Midbrain (tissue), 1 donor: ENCODE data around the gene PPP1R12B.
"Not testable (repeated sequence)": the region's sequence is repeated elsewhere in the genome, so short reads cannot be mapped to it uniquely, and the experiment has no call there.

Experiments used
- DNase-seq: peaks from one replicate; lab custom pipeline; 2025; lab: John Stamatoyannopoulos, UW

PPP1R12B gene

DNA sequence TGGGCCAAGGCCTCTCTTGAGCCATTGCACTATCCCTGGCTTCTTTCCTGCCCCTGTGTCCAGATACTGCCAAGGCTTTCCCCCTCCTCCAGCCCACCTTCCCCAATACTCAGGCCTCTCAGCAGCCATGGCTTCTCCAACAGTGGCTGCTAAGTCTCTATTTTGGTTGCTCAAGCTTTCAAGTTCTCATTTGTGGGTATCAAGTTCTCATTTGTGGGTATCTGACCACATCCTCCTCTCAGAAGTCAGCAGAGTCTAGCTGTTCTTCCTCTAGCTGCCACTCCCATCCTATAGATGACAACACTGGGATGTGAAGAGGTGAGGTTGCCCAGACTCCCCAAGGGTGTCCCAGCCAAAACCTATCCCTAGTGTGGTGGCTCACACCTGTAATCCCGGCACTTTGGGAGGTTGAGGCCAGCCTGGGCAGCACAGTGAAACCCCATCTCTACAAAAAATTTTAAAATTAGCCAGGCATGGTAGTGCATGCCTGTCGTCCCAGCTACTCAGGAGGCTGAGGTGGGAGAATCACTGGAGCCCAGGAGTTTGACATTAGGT is 280.8 kb downstream of the PPP1R12B start:
- DNase-seq = not testable (repeated sequence)

DNA sequence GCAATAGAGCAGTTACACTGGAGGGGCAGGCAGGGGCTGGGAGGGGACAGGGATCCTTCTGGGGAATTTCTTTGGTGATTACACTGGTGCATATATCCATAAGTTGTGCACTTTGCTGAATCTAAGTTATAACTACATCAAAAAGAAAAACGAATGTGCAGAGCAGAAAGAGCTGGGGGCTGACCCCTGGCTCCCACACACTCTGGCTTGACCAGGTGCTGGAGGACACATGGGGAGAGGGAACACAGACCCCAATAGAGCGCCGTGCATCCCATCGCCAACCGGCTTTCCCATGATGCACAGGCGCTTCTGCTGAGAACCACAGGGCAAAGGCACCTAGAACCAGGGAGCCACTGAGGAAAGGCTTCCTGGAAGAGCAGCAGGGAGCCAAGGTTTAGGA is 281.6 kb downstream of the PPP1R12B start:
- DNase-seq = not testable (repeated sequence)

- DNase-seq = no peak
These were observed 282.0 kb downstream of the PPP1R12B start for GRCh38 chr1:202630541-202630940.

DNA sequence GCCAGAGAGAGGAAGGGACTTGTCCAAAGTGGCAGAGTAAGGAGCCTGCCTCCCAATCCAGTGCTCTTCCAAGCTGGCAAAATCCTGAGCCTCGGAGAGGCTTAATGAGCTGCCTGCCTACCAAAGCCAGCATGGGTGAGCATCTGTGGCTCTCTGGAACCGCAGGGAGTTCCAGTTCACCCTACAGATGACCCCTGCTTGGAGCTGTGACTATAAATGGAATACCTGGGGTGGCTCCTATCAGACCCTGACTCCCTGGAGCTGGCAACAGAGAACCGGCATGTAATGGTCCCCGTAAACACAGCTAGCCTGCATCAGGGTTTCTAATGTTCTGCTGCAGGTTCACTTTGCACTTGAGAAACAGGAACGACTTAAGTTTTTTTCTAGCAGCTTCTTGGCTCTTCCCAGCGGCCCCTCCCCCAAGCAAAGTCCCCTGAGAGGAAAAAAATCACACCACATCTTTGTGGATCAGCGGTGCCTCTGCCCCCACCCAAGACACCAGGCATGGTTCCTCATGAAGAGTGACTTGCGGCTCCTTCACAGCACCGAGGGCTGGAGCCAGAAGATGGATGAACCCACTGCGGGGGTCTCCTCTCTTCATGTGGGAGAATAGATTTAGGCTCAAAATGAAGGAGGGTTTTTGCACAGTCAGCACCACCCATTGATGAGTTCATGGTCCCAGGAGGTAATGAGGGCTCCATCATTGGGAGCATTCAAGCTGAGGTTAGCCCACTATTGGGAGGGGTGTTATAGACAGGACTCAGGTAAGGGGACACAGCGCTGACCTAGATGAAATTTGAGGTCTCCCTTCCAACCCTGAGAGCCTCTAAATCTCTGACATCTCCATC is 282.8 kb downstream of the PPP1R12B start:
- no peak for DNase-seq

- no peak for DNase-seq
These were observed 283.7 kb downstream of the PPP1R12B start for GRCh38 chr1:202632241-202632640.

- DNase-seq = not testable (repeated sequence)
These were observed 287.7 kb downstream of the PPP1R12B start for GRCh38 chr1:202636171-202636570.

GRCh38 chr1:202637321-202638018 is 289.0 kb downstream of the PPP1R12B start:
- DNase-seq = not testable (repeated sequence)

DNA sequence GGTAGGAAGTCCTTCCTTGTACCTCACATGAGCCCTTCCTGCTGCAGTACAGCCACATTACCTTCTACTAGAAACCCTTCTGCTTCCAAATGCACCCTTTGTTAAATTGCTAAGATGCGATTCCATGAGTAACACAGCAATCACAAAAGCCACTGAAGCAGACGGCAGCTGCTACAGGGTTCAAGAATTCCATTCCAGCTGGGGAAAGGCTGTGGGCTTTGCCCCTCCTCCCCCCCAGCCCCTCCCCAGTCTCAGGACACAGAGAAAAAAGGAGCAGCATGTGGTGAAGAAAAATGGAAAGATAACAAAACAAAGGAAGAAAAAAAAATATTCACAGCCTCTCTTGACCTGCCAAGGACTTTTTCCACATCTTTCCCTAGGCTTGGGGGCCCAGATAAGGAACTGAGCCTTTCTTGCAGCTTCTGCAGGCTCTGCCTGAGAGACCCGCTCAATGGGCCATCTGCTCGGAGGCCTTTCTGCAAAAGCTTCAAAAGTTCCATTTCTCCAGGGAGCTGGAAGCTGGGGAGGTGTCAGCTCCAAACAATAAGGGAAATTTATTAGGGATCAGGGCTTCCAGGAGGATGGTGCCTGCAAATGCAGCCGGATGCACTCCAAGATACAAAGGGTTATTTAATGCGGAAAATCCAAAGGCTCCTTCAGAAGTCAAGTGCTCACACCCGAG is 289.7 kb downstream of the PPP1R12B start:
- DNase-seq = no peak

DNA sequence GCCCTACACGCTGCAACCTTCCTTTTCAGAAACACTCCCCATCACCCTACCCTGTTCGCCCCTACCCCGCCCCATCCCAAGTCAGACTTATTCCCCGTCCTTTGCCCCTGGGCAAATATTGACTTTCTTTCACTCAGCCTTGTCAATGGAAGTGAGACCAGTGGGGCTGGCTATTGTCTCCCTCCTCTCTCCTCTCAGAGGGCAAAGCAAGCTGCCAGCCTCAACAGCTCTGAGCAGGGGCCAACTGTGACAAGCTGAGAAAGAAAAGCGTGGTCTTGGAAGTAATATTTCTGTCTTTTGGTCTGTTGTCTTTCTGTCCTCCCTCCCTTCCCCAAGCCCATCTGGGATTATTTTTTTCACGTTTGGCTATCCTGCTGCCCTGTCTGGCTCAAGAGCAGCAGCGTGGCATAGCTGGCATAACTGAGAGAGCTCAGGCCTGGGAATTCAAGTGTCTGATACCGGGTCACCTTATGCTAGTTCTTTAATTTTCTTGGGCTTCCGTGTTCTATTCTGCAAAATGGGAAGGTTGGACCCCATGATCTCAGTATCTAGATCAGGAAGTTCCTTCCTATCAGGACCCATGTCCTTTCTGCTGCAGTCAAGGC is 290.3 kb downstream of the PPP1R12B start:
- DNase-seq = not testable (repeated sequence)

DNA sequence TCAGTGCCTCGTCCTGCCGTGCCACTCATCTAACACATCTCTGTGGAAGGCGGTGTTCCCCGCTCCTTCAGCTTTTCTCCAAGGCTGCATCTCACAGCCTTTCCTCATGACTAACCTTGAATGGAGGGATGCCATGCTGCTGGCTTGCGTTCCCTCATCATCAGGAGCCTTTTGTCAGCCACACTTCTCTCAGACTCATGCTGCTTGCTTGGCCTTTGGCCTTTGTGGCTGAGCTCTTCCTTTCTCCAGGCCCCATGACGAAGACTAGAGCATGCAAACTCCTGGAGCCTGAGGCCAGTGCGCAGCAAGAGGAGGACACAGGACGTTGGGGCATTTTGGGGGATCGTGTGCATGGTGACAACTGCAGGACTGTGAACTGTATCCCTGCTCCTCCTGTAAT is 291.0 kb downstream of the PPP1R12B start:
- no peak for DNase-seq

- no peak for DNase-seq
These were observed 293.7 kb downstream of the PPP1R12B start for GRCh38 chr1:202642212-202642611.
